ENCODE data around the gene NOTUM.

GRCh38 chr17:81957691-81958432 lies 3.1 kb downstream of the NOTUM start:
- TF ChIP-seq CTCF (conservative IDR thresholded peaks at IDR 0.05; ENCODE audit: low read depth, low read length) (no peak), CEBPB (IDR thresholded peaks at IDR 0.05; ENCODE audit: low read depth, low read length) (no peak), SMC3 (IDR thresholded peaks at IDR 0.05; ENCODE audit: low read depth, low read length) (no peak), CHD1 (IDR thresholded peaks at IDR 0.05; ENCODE audit: low read depth, low read length) (no peak), MAFK (IDR thresholded peaks at IDR 0.05; ENCODE audit: low read depth, low read length) (no peak), POLR2A (IDR thresholded peaks at IDR 0.05; ENCODE audit: low read depth, low read length) (no peak), BHLHE40 (IDR thresholded peaks at IDR 0.05; ENCODE audit: low read depth, low read length) (no peak), RAD21 (IDR thresholded peaks at IDR 0.05; ENCODE audit: low read length) (no peak), MAZ (IDR thresholded peaks at IDR 0.05; ENCODE audit: borderline replicate concordance, low read depth, low read length) (no peak), MXI1 (IDR thresholded peaks at IDR 0.05; ENCODE audit: borderline replicate concordance, low read depth, low read length) (no peak), RFX5 (IDR thresholded peaks at IDR 0.05; ENCODE audit: low read depth, low read length) (no peak), USF2 (IDR thresholded peaks at IDR 0.05; ENCODE audit: low read depth, low read length) (no peak), RCOR1 (IDR thresholded peaks at IDR 0.05; ENCODE audit: insufficient replicate concordance, low read length) (no peak), ELK1 (IDR thresholded peaks at IDR 0.05; ENCODE audit: borderline replicate concordance, low read depth, low read length) (no peak)
